ENCODE data around the gene PRR14L. TPM values are rescaled to one million over a fixed set of nuclear protein-coding genes. Genes with fewer than 3 reads are reported as not detected.

The PRR14L gene
- total and polyA plus RNA-seq, 10 donors: 3.9 to 65.4 (median 41.3) TPM

DNA sequence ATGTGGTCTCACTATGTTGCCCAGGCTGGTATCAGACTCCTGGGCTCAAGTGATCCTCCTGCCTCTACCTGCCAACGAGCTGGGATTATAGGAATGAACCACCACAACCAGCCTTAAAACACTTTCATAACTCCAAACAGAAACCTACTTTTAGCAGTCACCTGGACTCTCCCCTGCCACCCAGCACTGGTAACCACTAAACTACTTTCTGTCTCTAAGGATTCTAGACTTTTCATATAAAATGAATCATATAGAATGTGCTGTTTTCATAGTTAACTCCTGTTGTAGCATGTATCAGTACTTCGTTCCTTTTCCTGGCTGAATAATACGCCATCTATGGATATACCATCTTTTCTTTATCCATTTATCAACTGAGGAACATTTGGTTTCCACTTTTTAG is 58.5 kb downstream of the PRR14L start:
- Histone ChIP-seq H3K4me3 (no peak overlapping the region), H3K27me3 (replicated peaks in 1 of 7) (no peaks in the 10 kb centered on the region), H3K4me1 (peaks cover 0 to 23% (median 0%) of the 10 kb centered on the region in 6 donors), H3K36me3 (peaks cover 0 to 100% (median 70%) of the 10 kb centered on the region in 6 donors), H3K9me3 (no peaks in the 10 kb centered on the region), H3K27ac (no peak overlapping the region)
- intact Hi-C loops (cut with DNase I; ENCODE audit: low total_unique reads): no loop called here
- TF ChIP-seq POLR2AphosphoS5 (IDR thresholded peaks at IDR 0.05) (no peak), POLR2A (IDR thresholded peaks at IDR 0.05) (no peak)
- TF ChIP-seq, protein P1, sequence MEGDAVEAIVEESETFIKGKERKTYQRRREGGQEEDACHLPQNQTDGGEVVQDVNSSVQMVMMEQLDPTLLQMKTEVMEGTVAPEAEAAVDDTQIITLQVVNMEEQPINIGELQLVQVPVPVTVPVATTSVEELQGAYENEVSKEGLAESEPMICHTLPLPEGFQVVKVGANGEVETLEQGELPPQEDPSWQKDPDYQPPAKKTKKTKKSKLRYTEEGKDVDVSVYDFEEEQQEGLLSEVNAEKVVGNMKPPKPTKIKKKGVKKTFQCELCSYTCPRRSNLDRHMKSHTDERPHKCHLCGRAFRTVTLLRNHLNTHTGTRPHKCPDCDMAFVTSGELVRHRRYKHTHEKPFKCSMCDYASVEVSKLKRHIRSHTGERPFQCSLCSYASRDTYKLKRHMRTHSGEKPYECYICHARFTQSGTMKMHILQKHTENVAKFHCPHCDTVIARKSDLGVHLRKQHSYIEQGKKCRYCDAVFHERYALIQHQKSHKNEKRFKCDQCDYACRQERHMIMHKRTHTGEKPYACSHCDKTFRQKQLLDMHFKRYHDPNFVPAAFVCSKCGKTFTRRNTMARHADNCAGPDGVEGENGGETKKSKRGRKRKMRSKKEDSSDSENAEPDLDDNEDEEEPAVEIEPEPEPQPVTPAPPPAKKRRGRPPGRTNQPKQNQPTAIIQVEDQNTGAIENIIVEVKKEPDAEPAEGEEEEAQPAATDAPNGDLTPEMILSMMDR (IDR thresholded peaks at IDR 0.05 in 8 of 11, conservative IDR thresholded peaks at IDR 0.05 in 3 of 11): no peak
- no peak for DNase-seq
- whole genome bisulfite sequencing, 5 donors: 94 to 99% (median 96%) methylated on average over 3 of the region's 3 CpGs

DNA sequence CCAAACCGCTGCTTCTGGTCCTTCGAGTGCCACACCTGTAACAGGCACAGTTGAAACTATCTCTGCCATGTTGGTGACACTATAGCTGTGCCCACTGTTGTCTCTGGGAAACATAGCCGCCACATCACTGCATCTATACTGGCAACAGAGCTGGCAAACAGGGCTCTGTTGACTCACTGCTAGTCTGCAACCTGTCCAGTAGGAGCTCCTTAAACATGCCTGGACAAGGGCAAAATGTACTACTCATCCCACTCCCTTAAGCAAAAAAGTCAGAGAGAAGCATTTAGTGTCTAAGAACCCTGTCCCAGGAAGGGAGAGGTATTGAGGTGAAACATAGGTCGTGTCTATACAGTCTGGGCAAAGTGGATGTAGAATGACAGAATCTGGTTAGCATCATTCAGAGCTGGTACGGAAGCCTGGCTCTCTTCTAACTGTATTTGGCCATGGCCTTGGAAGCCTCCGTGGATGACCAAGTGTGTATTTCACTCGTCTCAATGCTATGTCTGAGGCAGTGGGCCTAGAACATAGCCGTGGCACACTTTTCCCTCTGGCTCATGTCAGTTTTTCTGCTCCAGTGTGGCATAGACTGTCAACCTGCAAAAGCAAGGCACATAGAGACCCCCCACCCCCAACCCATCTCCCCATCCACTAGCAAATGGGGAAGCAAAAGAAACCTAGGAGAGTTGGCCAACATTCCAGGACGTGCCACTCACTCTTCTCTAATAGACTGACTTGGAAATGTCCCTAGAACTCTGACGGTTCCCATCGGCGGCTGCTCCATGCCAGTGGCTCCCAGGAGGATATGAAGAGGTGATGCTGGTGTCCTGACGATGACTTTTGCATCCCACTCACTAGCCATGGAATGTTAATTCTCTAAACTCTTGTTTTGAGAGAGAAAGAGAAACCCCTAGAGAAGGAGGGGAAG is 66.5 kb downstream of the PRR14L start:
- H3K36me3 ChIP-seq: peaks cover 0 to 60% (median 54%) of the 10 kb centered on the region in 6 donors
- 87 to 95% (median 89%) methylated on average over 13 of the region's 13 CpGs for WGBS, 5 donors
- intact Hi-C loops (cut with DNase I; ENCODE audit: low total_unique reads): no loop called here
- no peaks in the 10 kb centered on the region for H3K27me3 ChIP-seq (replicated peaks in 1 of 7)
- TF ChIP-seq POLR2AphosphoS5 (IDR thresholded peaks at IDR 0.05) (no peak), POLR2A (IDR thresholded peaks at IDR 0.05) (no peak)
- TF ChIP-seq, protein P1 (IDR thresholded peaks at IDR 0.05 in 8 of 11, conservative IDR thresholded peaks at IDR 0.05 in 3 of 11): no peak
- no peak overlapping the region for H3K4me3 ChIP-seq
- no peak overlapping the region for H3K27ac ChIP-seq
- H3K4me1 ChIP-seq: peaks cover 0 to 9% (median 4%) of the 10 kb centered on the region in 6 donors
- H3K9me3 ChIP-seq: no peaks in the 10 kb centered on the region
- DNase-seq: no peak

DNA sequence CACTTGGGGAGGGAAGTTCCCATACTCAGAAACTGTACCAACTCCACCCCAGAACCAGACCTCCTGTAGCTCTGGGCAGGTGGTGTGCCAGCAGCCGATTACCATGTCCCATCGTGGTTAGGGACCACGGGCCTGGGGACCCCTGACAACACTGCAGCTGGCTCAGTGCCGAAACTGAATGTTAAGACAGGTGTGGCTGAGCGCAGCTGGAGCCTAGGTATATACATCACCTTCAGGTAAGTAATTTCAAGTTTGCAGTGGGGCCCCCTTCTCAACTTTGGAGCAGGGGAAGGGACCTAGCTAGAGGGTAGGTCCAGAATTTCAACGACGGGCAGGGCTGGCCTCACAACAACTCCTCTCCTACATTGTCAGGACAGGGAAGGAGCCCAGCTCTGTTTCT is 67.2 kb downstream of the PRR14L start:
- 84 to 94% (median 90%) methylated on average over 7 of the region's 7 CpGs for WGBS, 5 donors
- Histone ChIP-seq H3K4me3 (no peak overlapping the region), H3K27ac (no peak overlapping the region), H3K36me3 (peaks cover 0 to 53% (median 47%) of the 10 kb centered on the region in 6 donors), H3K4me1 (peaks cover 0 to 9% (median 4%) of the 10 kb centered on the region in 6 donors), H3K27me3 (replicated peaks in 1 of 7) (no peaks in the 10 kb centered on the region), H3K9me3 (no peaks in the 10 kb centered on the region)
- no peak for DNase-seq
- TF ChIP-seq, protein P1 (IDR thresholded peaks at IDR 0.05 in 8 of 11, conservative IDR thresholded peaks at IDR 0.05 in 3 of 11): no peak
- TF ChIP-seq POLR2AphosphoS5 (IDR thresholded peaks at IDR 0.05) (no peak), POLR2A (IDR thresholded peaks at IDR 0.05) (no peak)
- intact Hi-C loops (cut with DNase I; ENCODE audit: low total_unique reads): no loop called here
